H1 (cell line): Measurements from ENCODE around the gene CDHR5. TPM values are rescaled to one million over a fixed set of nuclear protein-coding genes. Genes with fewer than 3 reads are reported as not detected.

Source experiments
- CTCF ChIA-PET: fragments of 300-600 bp; sonication (Branson Sonifier 250); formaldehyde crosslinking; loops from one replicate; lab custom pipeline; 2021; ENCODE audit not compliant: partially characterized antibody; lab: Charles Lee
- POLR2A ChIA-PET: fragments of 300-600 bp; sonication (Branson Sonifier 250); formaldehyde crosslinking; loops from one replicate; lab custom pipeline; 2021; ENCODE audit warnings: inconsistent platforms; ENCODE audit not compliant: partially characterized antibody; lab: Charles Lee
- DNase-seq, 2 experiments: peaks; one replicate each; pipeline versions ENCODE4 v3.0.0 to v3.0.0-alpha.2; 2010 to 2022; ENCODE audit warnings: low spot score in 2 of 2, low read depth in 1 of 2, mixed read lengths in 1 of 2
- FAIRE-seq: peaks from 2 replicates; lab custom pipeline; 2011; peaks lifted over from hg19 to GRCh38; lab: Jason Lieb, UNC
- H2AFZ ChIP-seq: 2 replicates; pipeline ENCODE4 v1.8.1; 2012; ENCODE audit warnings: low read length, inconsistent platforms
- H2AK5ac ChIP-seq: 2 replicates; pipeline ENCODE4 v1.6.1; 2013; ENCODE audit warnings: low read depth, low read length
- H2BK120ac ChIP-seq: replicated peaks from 2 replicates; pipeline ENCODE3; 2013; ENCODE audit warnings: low read depth, low read length, inconsistent platforms
- H2BK12ac ChIP-seq: 2 replicates; pipeline ENCODE4 v1.6.1; 2013; ENCODE audit warnings: low read depth, low read length
- H2BK15ac ChIP-seq: 2 replicates; pipeline ENCODE4 v1.6.1; 2013; ENCODE audit warnings: low read length
- H2BK20ac ChIP-seq: 2 replicates; pipeline ENCODE4 v1.6.1; 2013; ENCODE audit warnings: low read length
- H2BK5ac ChIP-seq: 2 replicates; pipeline ENCODE4 v1.6.1; 2013; ENCODE audit warnings: low read depth, low read length
- H3K14ac ChIP-seq: 2 replicates; pipeline ENCODE4 v1.6.1; 2013; ENCODE audit warnings: inconsistent platforms; ENCODE audit not compliant: insufficient read length
- H3K18ac ChIP-seq: 2 replicates; pipeline ENCODE4 v1.6.1; 2013; ENCODE audit warnings: low read length; ENCODE audit errors: extremely low read depth
- H3K23ac ChIP-seq: 2 replicates; pipeline ENCODE4 v1.6.1; 2013; ENCODE audit warnings: inconsistent platforms; ENCODE audit not compliant: insufficient read length
- H3K23me2 ChIP-seq: 2 replicates; pipeline ENCODE4 v1.6.1; 2013; ENCODE audit warnings: low read depth, low read length
- H3K27ac ChIP-seq: 2 replicates; pipeline ENCODE4 v1.6.1; 2011; ENCODE audit warnings: low read depth, low read length, inconsistent platforms
- H3K27me3 ChIP-seq, 4 experiments: replicated peaks in 1 of 4; 1 replicate in 1 of 4; 2 replicates in 3 of 4; pipeline versions ENCODE4 v1.6.1 to v1.8.1; 2011 to 2013; ENCODE audit warnings: low read length in 3 of 4, mild to moderate bottlenecking in 3 of 4, inconsistent platforms in 2 of 4, mixed read lengths in 2 of 4, moderate library complexity in 1 of 4; ENCODE audit not compliant: control insufficient read depth in 3 of 4, insufficient read depth in 3 of 4; ENCODE audit errors: extremely low read depth in 1 of 4
- H3K36me3 ChIP-seq, 4 experiments: 2 replicates each; pipeline versions ENCODE4 v1.6.1 to v1.8.1; 2011 to 2013; ENCODE audit warnings: mild to moderate bottlenecking in 4 of 4, low read length in 3 of 4, moderate library complexity in 2 of 4, control low read depth in 1 of 4, inconsistent platforms in 1 of 4; ENCODE audit not compliant: insufficient read depth in 4 of 4, control insufficient read depth in 2 of 4
- H3K4ac ChIP-seq: replicated peaks from 2 replicates; pipeline ENCODE3; 2013; ENCODE audit warnings: low read length, low read depth, mixed read lengths, inconsistent platforms; ENCODE audit not compliant: insufficient read length
- H3K4me1 ChIP-seq, 4 experiments: replicated peaks in 1 of 4; 1 replicate in 1 of 4; 2 replicates in 3 of 4; pipeline versions ENCODE4 v1.6.1 to v1.8.1; 2011 to 2013; ENCODE audit warnings: low read length in 3 of 4, inconsistent platforms in 2 of 4, mixed read lengths in 1 of 4; ENCODE audit not compliant: insufficient read depth in 4 of 4, control insufficient read depth in 3 of 4
- H3K4me2 ChIP-seq, 2 experiments: 2 replicates each; pipeline versions ENCODE4 v1.6.1 to v1.8.1; 2011 to 2013; ENCODE audit warnings: low read depth in 2 of 2, low read length in 2 of 2, control low read depth in 1 of 2, inconsistent platforms in 1 of 2, mild to moderate bottlenecking in 1 of 2; ENCODE audit not compliant: insufficient read depth in 1 of 2
- H3K4me3 ChIP-seq, 4 experiments: fragments of 200-600, 300-600 bp in 1 of 4; sonication (generic), shearing (Covaris generic), sonication (Bioruptor Twin) in 1 of 4; 2 replicates each; pipeline versions ENCODE4 v1.5.1 to v1.8.1; 2011 to 2016; ENCODE audit warnings: low read length in 4 of 4, low read depth in 3 of 4, control low read depth in 2 of 4, inconsistent platforms in 2 of 4, mild to moderate bottlenecking in 2 of 4, mixed read lengths in 1 of 4, moderate library complexity in 1 of 4; ENCODE audit not compliant: insufficient read depth in 2 of 4; ENCODE audit errors: extremely low read depth in 1 of 4
- H3K56ac ChIP-seq: replicated peaks from 2 replicates; pipeline ENCODE3; 2013; ENCODE audit warnings: low read depth, mild to moderate bottlenecking, mixed read lengths, low read length, inconsistent platforms; ENCODE audit not compliant: insufficient read length
- H3K79me1 ChIP-seq: 2 replicates; pipeline ENCODE4 v1.6.1; 2013; ENCODE audit warnings: low read depth, low read length, control low read depth
- H3K79me2 ChIP-seq, 2 experiments: 2 replicates each; pipeline versions ENCODE4 v1.6.1 to v1.8.1; 2012 to 2013; ENCODE audit warnings: low read length in 2 of 2, mild to moderate bottlenecking in 2 of 2, inconsistent platforms in 1 of 2; ENCODE audit not compliant: insufficient read depth in 2 of 2, control insufficient read depth in 1 of 2
- H3K9ac ChIP-seq, 4 experiments: replicated peaks in 1 of 4; 1 replicate in 1 of 4; 2 replicates in 3 of 4; pipeline versions ENCODE4 v1.6.1 to v1.8.1; 2011 to 2013; ENCODE audit warnings: low read depth in 3 of 4, low read length in 3 of 4, control low read depth in 2 of 4, mild to moderate bottlenecking in 2 of 4, moderate library complexity in 2 of 4, inconsistent platforms in 1 of 4; ENCODE audit errors: extremely low read depth in 1 of 4
- H3K9me3 ChIP-seq, 2 experiments: 2 replicates each; pipeline versions ENCODE4 v1.6.1 to v1.8.1; 2012 to 2013; ENCODE audit warnings: mild to moderate bottlenecking in 2 of 2, moderate library complexity in 2 of 2, control low read depth in 1 of 2, inconsistent platforms in 1 of 2, low read depth in 1 of 2, low read length in 1 of 2, mixed read lengths in 1 of 2; ENCODE audit not compliant: insufficient read depth in 2 of 2
- H4K20me1 ChIP-seq, 2 experiments: replicated peaks in 1 of 2; 2 replicates each; pipeline versions ENCODE3 to v1.8.1; 2011 to 2013; ENCODE audit warnings: inconsistent platforms in 2 of 2, low read length in 2 of 2, mild to moderate bottlenecking in 1 of 2; ENCODE audit not compliant: insufficient read depth in 2 of 2, control insufficient read depth in 1 of 2
- H4K5ac ChIP-seq: 2 replicates; pipeline ENCODE4 v1.6.1; 2013; ENCODE audit warnings: low read length, low read depth, mixed read lengths, inconsistent platforms; ENCODE audit not compliant: insufficient read length
- H4K8ac ChIP-seq: 2 replicates; pipeline ENCODE4 v1.8.0; 2013; ENCODE audit warnings: mild to moderate bottlenecking, moderate library complexity, low read length, inconsistent platforms; ENCODE audit not compliant: insufficient read depth; ENCODE audit errors: extremely low read depth
- H4K91ac ChIP-seq: replicated peaks from 2 replicates; pipeline ENCODE3; 2013; ENCODE audit warnings: low read length, mixed read lengths, inconsistent platforms; ENCODE audit not compliant: insufficient read length
- CBX8 ChIP-seq: fragments of 300-800, 300-1000 bp; sonication (generic); IDR thresholded peaks from 2 replicates; pipeline ENCODE4 v1.7.1; 2016; ENCODE audit warnings: low read depth, low read length, borderline replicate concordance
- E2F6 ChIP-seq: IDR thresholded peaks from 2 replicates; pipeline ENCODE4 v1.6.1; 2012; ENCODE audit warnings: inconsistent platforms
- EZH2 ChIP-seq: fragments of 200-600 bp; sonication (generic); IDR thresholded peaks from 2 replicates; pipeline ENCODE4 v1.7.1; 2012; ENCODE audit warnings: low read depth, mild to moderate bottlenecking, moderate library complexity, low read length, inconsistent platforms; ENCODE audit not compliant: severe bottlenecking
- GABPA ChIP-seq: IDR thresholded peaks from 2 replicates; pipeline ENCODE4 v1.6.1; 2011; ENCODE audit warnings: mild to moderate bottlenecking, low read length, moderate library complexity, borderline replicate concordance; ENCODE audit not compliant: insufficient read depth
- KDM5A ChIP-seq: fragments of 200-600 bp; IDR thresholded peaks from 2 replicates; pipeline ENCODE4 v1.7.1; 2012; ENCODE audit warnings: mild to moderate bottlenecking, low read length, inconsistent platforms, mixed read lengths
- MAX ChIP-seq: IDR thresholded peaks from 2 replicates; pipeline ENCODE4 v1.6.1; 2012; ENCODE audit warnings: inconsistent platforms
- POLR2A ChIP-seq, 2 experiments: IDR thresholded peaks; 1 replicate in 1 of 2; 2 replicates in 1 of 2; pipeline ENCODE4 v1.6.1; 2011; ENCODE audit warnings: low read depth in 2 of 2, low read length in 2 of 2, mild to moderate bottlenecking in 2 of 2; ENCODE audit errors: control extremely low read depth in 1 of 2
- POLR2AphosphoS5 ChIP-seq: IDR thresholded peaks from 2 replicates; pipeline ENCODE4 v1.6.1; 2011; ENCODE audit warnings: low read depth, low read length
- SUZ12 ChIP-seq: fragments of 200-600 bp; sonication (generic); IDR thresholded peaks from 2 replicates; pipeline ENCODE4 v1.6.1; 2012; ENCODE audit warnings: mild to moderate bottlenecking, inconsistent platforms, low read length, moderate library complexity, mixed read lengths
- TBP ChIP-seq: IDR thresholded peaks from 2 replicates; pipeline ENCODE4 v1.6.1; 2011; ENCODE audit warnings: low read depth, low read length, improper control_type of control experiment
- WGBS, 2 experiments: shearing (Covaris generic) in 1 of 2; methylation state at CpG; one replicate each; pipeline versions ENCODE4 v1.1.6 to v1.1.7; 2013 to 2015; ENCODE audit warnings: low lambda C conversion rate in 2 of 2, mixed read lengths in 2 of 2, inconsistent platforms in 1 of 2, low coverage in 1 of 2, missing lambda C conversion rate in 1 of 2; ENCODE audit not compliant: insufficient replicate concordance in 2 of 2, insufficient coverage in 1 of 2, insufficient read length in 1 of 2; ENCODE audit errors: extremely low coverage in 1 of 2, missing lambda C conversion rate in 1 of 2; 5-methylcytosine and 5-hydroxymethylcytosine counted together
- polyA plus RNA-seq, 7 experiments: library from polyadenylated mRNA; depleted of rRNA in 3 of 7; stranded (reverse) in 5 of 7; unstranded in 2 of 7; fragments of >200 nt in 5 of 7; fragments of 200-250 nt in 2 of 7; gene quantifications; 1 replicate in 5 of 7; 2 replicates in 1 of 7; 4 replicates in 1 of 7; pipeline versions ENCODE4 v1.2.1 to v1.2.3, GENCODE V29; 2011 to 2013; ENCODE audit warnings: missing spikeins in 2 of 7, mixed read lengths in 2 of 7
- total RNA-seq: library from RNA; stranded (reverse); fragmentation: NEBNext Ultra II Directional; extraction: Animal tissue kit (Norgen Biotek cat#: 25700); gene quantifications from 2 replicates; pipeline ENCODE4 v1.2.1, GENCODE V29; 2021

The CDHR5 gene
- total and polyA plus RNA-seq, 2 of the 8 experiments (the other 6 are each of a cell fraction or from before 2014, with no cell fraction given): not detected

GRCh38 chr11:639332-639955 lies 14.7 kb upstream of the CDHR5 start:
- Histone ChIP-seq H4K91ac (peak overlapping the region; percentile 95), H3K36me3 (peaks cover 0 to 3% (median 0%) of the 10 kb centered on the region in 4 experiments; a peak in 1 of 8 replicates)
- CTCF ChIA-PET: interaction anchor here (0.7 to 2.0 kb wide), 3 partner anchors 20 to 132 kb away, joined by 3 to 10 read pairs (median 3); no protein-coding TSS in a partner anchor

More at GRCh38 chr11:639332-639955, 14.7 kb upstream of the CDHR5 start:
- Histone ChIP-seq H4K8ac (peak overlapping the region; percentile 93), H2BK12ac (peak overlapping the region; percentile 99), H3K23ac (no peak overlapping the region), H2BK20ac (no peak overlapping the region; the same call in 1 of the 2 replicates), H2AFZ (no peak overlapping the region), H3K56ac (no peak overlapping the region), H2AK5ac (peak overlapping the region; percentile 86), H3K27ac (peak overlapping the region; percentile 78), H2BK5ac (no peak overlapping the region), H3K9me3 (no peaks in the 10 kb centered on the region; a peak in 1 of 4 replicates), H2BK120ac (peak overlapping the region; percentile 90), H3K27me3 (peaks cover 21 to 49% (median 43%) of the 10 kb centered on the region in 4 experiments), H4K20me1 (peaks cover 0 to 5% of the 10 kb centered on the region in 2 experiments), H3K14ac (no peak overlapping the region), H2BK15ac (0 out of 2 replicates have a peak overlapping the region, but pooled peaks have one; percentile 72), H3K23me2 (peaks cover 21% of the 10 kb centered on the region; the same call in 1 of the 2 replicates), H3K4me3 (peak overlapping the region; percentile 26 to 60 (median 35)), H3K4me1 (peaks cover 0 to 30% (median 20%) of the 10 kb centered on the region in 4 experiments; a peak in 6 of 7 replicates), H4K5ac (peak overlapping the region; percentile 65), H3K79me2 (no peaks in the 10 kb centered on the region), H3K4ac (peak overlapping the region; percentile 38), H3K79me1 (no peaks in the 10 kb centered on the region), H3K9ac (peak overlapping the region; percentile 35 to 67 (median 49); a peak in 6 of 7 replicates), H3K4me2 (peak overlapping the region; percentile 81 to 91), H3K18ac (peak overlapping the region; percentile 97)
- TF ChIP-seq E2F6 (0 out of 2 replicates have a peak, but pooled peaks have one; percentile 29), EZH2 (peak; percentile 33), KDM5A (no peak), GABPA (peak; percentile 26; the same call in 1 of the 2 replicates), CBX8 (no peak), SUZ12 (peak; percentile 52; the same call in 1 of the 2 replicates), MAX (peak; percentile 87), POLR2AphosphoS5 (peak; percentile 34; the same call in 1 of the 2 replicates), POLR2A (IDR thresholded peaks at IDR 0.05; ENCODE audit: control extremely low read depth in 1 of 2, low read depth in 2 of 2, low read length in 2 of 2) (peak in 1 of 2 experiments; percentile 23; a peak in 1 of 3 replicates), TBP (no peak)
- WGBS, 2 experiments: 27% methylated on average over 35 of the region's 80 CpGs; no CpG with 5 or more reads in 1 of the 2 experiments
- no peak for FAIRE-seq
- no peak for DNase-seq
- POLR2A ChIA-PET: interaction anchor here (0.6 to 3.6 kb wide), 16 partner anchors 10 to 438 kb away, joined by 3 to 20 read pairs (median 6); partner anchors contain the start of genes IRF7 and TALDO1
